ENCODE data around the gene DMKN. TPM values are rescaled to one million over a fixed set of nuclear protein-coding genes. Genes with fewer than 3 reads are reported as not detected.
A peak's percentile ranks its signal among the peaks of the same experiment; 100 is the strongest.
"Not testable (repeated sequence)": the region's sequence is repeated elsewhere in the genome, so short reads cannot be mapped to it uniquely, and the experiment has no call there.

The DMKN gene
- total RNA-seq, 1 donor from 2014 or later: 52.7 TPM

- no peak for DNase-seq (ENCODE audit: low read depth)
Observed at GRCh38 chr19:35497406-35497805, 16.0 kb downstream of the DMKN start.

DNA sequence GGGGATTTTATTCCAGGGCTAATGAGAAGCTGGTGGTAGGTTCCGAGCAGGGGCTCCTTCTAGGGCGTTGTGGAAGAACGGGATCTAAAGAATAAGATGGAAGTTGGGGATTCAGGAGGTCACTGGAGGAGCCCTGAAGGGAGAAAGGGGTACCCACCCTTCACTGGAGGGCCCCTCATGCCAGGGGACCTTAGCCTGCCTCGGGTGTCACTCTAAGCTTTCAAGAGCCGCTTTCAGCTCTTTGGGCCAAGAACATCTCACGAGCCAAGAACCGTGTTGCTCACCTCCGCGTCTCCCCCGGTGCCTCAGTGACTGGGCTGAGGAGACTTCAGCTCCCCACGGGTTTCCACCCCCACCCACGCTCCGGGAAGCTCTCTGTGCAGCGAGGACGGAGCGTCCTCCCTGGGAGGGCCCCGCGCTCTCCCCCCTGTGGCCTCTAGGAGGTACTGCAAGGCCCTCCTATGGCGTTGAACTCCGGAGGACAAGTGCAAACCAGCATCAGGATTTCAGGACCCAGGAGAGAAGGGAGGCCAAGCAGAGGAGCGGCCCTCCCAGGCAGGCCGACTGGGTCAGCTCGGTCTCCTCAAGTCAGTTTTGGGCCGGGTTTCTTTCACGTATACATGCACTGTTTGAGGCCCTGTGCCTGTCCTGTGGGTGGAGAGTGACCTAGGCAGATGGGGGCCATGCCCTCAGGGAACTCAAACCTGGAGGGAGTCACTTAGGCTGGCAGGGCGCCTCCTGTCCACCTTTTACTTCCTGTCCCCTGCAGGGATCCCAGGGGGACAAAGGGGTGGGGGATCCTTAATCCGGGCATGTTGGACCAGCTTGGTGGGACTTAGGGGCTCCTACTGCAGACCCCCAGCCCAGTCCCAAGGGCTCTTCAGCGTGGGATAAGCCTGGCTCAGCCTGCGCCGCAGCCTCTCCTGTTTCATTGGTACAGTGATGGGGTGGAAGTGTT, 18.1 kb downstream of the DMKN start:
- peak; percentile 36 for DNase-seq (ENCODE audit: low read depth)

GRCh38 chr19:35493971-35494370, 19.5 kb downstream of the DMKN start:
- no peak for DNase-seq (ENCODE audit: low read depth)

DNA sequence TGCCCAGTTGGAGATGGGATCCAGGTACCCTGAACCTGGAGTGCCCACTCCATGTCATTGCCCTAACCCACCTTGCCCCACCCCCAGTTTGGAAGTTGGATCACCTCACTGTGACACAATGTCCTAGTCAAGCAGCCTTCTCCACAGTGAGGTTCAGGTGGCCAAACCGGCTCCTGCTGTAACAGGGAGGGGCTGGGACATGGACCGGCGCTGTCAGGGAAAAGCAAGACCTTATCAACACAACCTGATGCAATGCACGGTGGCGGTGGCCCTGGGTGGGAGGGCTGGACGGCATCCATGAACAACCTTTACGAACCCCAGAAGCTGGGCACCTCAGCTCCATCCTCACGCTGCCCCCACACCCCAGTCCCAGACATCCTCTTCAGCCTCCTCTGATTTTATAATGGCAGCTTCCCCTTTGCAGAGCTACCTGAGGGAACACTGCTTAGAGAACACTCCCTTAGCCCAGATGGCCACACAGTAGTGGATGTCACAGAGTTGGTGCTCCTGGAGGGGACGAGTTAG, 21.6 kb downstream of the DMKN start:
- DNase-seq (ENCODE audit: low read depth): no peak

- DNase-seq (ENCODE audit: low read depth): no peak
Observed at GRCh38 chr19:35490364-35490763, 23.1 kb downstream of the DMKN start, which contains the start of gene KRTDAP. Gene KRTDAP (minus strand): TSS chr19:35490464. CDS start chr19:35490442, 22 bp downstream.

DNA sequence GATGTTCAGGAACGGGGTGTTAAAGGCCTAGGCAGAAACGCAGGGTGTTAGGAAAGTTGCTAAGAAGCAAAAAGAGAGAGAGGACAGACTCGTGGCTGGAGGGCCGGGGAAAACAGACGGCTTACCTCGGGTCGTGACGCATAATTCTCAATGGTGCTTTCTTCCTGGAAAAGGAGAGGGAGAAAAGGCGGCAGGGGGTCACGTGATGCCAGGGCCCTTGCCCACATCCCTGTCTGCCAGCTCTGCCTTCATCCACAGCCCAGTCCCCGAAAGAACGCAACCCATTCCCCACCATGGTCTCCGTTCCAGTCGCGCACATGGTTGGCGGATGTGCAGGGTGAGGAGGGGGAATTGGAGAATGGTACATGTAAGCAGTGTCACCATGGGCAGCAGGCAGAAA, 24.8 kb downstream of the DMKN start:
- no peak for DNase-seq (ENCODE audit: low read depth)

DNA sequence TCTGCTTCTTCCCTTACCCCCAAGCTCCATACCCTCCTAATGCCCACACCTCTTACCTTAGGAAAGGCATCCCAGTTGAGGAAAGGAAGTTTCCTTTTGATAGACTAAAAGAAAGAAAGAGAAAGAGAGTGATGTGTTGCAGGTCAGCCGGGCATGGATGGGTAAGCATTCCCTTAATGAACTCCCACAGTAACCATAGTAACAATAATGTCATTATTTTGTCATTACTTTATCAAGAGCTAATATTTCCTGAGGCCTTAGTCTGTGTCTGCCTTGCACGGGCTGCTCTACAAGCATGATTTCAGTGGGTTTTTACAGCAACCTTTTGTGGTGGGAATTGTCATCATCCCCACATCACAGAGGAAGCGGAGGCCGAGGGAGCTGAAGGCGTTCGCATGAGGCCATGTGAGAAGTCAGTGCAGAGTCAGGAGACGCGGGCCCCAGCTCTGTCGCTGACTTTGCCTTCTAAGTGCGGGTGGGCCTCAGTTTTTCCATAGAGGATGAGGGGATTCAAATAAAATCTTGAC, 25.7 kb downstream of the DMKN start:
- no peak for DNase-seq (ENCODE audit: low read depth)

- DNase-seq (ENCODE audit: low read depth): no peak
Observed at GRCh38 chr19:35486268-35486708, 27.2 kb downstream of the DMKN start.

- DNase-seq (ENCODE audit: low read depth): no peak
Observed at GRCh38 chr19:35484252-35485036, 29.0 kb downstream of the DMKN start.

DNA sequence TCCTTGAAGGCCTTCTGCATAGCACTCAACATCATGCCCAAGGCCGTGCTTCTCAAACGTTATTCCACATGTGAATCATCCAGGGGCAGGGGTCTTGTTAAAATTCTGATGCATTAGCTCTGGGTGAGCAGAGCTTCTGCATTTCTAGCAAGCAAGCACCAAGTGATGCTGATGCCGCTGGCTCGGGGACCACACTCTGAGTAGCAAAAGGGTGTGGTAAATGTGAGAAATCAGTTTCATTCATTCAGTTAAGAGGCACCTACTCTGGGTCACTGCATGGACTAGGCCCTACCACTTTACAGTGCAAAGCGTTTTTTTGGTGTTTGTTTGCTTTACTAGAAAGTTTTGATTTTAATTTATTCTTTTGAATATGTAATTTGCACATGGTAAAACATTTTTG, 30.4 kb downstream of the DMKN start:
- no peak for DNase-seq (ENCODE audit: low read depth)

DNA sequence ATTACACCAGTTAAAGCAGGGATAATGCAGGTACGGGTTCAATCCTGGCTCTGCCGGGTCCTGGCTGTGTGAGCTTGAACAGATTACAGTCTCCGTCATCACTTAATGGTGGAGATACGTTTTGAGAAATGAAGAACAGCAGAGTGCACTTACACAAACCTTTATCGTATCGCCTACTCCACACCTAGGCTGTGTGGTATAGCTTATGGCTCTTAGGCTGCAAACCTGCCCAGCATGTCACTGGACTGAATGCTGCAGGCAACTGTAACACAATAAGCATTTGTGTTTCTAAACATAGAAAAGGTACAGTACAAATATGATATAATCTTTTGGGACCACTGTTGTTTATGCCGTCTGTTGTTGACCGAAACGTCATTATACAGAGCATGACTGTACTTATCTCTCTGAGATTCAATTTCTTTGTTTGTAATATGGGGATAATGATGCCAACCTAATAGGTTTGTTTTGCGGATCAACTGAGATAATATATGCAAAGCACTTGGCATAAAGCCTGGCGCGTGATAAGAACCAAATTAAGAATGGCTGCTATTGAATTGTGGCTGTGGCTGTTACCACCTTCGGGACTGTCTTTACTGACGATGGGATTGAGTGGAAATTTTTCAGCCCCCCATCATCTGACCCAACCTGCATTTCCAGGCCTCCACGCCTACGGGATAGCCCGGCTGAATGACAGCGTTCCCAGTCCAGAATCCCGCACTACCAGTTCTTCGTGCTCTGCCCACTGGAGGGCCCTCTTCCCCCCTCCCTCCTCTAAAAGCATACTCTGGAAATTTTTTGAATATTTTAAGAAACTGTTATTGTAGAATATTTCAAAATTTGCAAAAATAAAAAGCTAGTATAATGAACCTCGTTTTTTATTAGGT, 34.4 kb downstream of the DMKN start:
- no peak for DNase-seq (ENCODE audit: low read depth)

- no peak for DNase-seq (ENCODE audit: low read depth)
Observed at GRCh38 chr19:35476149-35476548, 37.3 kb downstream of the DMKN start.

DNA sequence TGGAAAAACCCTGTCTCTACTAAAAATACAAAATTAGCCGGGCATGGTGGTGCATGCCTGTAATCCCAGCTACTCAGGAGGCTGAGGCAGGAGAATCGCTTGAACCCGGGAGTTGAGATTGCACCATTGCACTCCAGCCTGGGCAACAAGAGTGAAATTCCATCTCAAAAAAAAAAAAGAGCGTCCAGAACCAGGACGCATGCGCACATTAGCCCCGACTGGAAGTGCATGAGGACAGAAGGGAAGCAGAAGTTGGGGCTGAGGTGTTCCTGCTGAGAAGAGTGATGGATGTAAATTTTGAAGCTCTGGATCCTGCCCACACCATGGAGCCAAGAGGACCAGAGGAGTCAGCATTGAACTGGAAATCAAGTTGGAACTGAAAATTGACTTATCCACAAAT, 38.9 kb downstream of the DMKN start:
- DNase-seq (ENCODE audit: low read depth): not testable (repeated sequence)

DNA sequence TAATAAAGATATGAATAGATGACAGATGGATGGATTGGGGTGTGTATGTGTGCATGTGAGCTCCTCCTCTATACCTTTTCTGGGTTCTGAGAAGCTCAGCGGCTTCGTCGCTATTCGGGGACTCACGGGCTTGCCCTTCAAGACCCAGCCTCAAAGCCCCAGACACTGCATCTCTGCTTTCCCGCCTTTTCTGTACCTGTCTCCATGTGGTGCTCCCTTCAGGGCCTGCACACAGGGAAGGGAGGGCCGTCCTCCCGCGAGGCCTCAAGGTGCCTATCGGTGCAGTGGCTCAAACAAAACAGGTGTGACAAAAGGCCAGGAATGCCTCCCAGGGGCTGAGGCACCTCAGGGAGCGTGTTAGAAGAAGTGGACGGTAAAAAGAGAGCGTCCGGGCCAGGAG, 39.3 kb downstream of the DMKN start:
- no peak for DNase-seq (ENCODE audit: low read depth)

- no peak for DNase-seq (ENCODE audit: low read depth)
Observed at GRCh38 chr19:35471946-35472345, 41.5 kb downstream of the DMKN start.

- DNase-seq (ENCODE audit: low read depth): not testable (repeated sequence)
Observed at GRCh38 chr19:35471075-35471474, 42.4 kb downstream of the DMKN start.

DNA sequence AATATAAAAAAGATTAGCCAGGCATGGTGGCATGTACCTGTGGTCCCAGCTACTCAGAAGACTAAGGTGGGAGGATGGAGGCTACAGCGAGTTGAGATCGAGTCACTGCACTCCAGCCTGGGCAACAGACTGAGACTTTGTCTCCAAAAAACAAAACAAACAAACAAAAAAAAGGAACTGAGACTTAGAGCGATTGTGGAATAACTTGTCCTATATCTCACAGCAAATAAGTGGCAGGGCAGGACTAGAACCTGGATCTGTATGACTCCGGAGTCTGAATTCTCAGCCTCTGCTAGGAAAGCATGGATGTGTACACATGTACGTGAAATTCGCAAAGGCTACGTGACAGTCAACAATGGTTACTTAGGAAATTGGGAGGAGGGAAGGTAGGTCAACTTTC, 43.3 kb downstream of the DMKN start:
- no peak for DNase-seq (ENCODE audit: low read depth)

- peak; percentile 22 for DNase-seq (ENCODE audit: low read depth)
Observed at GRCh38 chr19:35468637-35469036, 44.8 kb downstream of the DMKN start.

DNA sequence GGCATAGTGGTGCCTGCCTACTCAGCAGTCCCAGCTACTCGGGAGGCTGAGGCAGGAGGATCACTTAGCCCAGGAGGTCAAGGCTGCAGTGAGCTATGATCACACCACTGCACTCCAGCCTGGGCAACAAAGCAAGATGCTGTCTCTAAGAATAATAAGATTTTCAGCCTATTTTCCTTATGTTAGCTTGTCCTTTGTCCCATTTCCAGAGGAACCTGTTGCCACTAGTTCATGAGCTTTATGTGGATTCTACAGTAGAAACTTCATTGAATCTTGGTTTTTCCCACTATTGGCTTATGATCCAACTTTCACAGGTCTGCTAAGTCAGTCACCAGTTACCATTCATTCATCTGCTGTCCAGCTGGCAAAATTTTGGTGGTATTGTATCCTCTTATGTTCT, 47.2 kb downstream of the DMKN start:
- no peak for DNase-seq (ENCODE audit: low read depth)

GRCh38 chr19:35462956-35463355, 50.5 kb downstream of the DMKN start:
- not testable (repeated sequence) for DNase-seq (ENCODE audit: low read depth)

GRCh38 chr19:35462476-35462953, 50.9 kb downstream of the DMKN start:
- no peak for DNase-seq (ENCODE audit: low read depth)

All from renal cortical epithelial cell (primary cell).